ENCODE measurements around the gene SH3BGR.

The SH3BGR gene

DNA sequence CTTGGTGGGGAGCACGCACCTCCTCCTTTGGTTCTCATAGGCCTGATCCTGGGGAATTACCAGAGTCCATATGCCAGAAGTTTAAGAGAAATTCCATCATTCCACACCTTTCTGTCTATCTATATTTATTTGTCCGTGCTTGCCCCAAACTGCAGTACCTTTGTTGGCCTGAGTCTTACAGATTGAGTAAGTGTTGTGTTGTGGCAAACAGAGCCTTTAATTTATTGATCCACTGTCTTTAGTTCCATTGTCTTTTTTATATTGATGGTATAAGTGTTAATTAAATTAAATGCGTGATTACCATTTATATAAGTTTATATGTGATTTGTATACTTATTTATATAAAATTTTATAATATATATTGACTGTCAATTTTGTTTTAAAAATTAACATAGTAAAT lies 4.9 kb downstream of the SH3BGR start:
- DNase-seq (ENCODE audit: low read depth) = no peak

DNA sequence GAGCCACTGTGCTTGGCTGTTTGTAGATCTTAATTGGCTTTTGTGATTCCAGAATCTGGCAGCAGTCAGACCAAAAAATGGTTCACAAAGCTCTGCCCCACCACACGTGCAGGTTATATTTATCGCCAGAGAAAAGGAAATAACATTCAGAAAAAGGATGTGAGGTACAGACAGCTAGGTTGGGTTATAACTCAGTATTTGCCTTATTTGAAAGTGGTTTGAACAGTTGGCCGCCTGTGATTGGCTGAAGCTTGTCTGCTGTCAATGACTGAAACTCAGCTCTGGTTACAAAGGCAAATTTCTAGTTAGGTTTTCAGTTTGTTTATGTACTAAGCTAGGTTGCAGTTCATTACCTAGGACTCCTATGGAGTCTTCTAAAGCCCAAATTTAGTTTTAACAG lies 9.6 kb downstream of the SH3BGR start:
- DNase-seq (ENCODE audit: low read depth) = no peak

DNA sequence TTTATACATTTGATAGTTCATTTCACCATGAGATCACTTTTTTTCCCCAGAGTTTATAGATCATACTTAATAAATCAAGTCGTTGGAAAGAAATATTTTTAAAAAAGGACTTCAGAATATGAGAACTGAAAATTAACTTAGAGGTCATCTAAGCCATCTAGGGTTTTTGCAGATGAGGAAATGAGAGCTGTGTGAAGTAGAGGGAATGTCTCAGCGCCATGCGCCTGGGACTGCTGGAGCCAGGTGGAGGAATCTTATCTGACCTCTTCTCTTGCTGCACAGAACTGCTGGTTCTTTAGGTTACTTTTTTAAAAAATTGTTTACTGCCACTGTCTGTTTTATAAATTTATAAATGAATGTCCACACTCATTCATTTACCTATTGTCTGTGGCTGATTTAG lies 11.5 kb downstream of the SH3BGR start:
- no peak for DNase-seq (ENCODE audit: low read depth)

DNA sequence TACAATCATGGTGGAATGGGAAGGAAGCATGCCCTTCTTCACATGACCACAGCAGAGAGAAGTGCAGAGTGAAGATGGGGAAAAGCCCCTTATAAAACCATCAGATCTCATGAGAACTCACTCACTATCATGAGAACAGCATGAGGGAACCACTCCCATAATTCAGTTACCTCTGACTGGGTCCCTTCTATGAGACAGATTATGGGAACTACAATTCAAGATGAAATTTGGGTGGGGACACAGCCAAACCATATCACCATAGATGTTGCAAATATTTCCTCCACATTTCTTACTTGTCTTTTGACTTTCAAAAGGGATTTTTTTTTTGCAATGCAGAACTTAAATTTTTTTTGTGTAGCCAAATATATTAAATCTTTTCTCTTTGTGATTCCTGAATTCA lies 14.8 kb downstream of the SH3BGR start:
- DNase-seq (ENCODE audit: low read depth) = no peak

DNA sequence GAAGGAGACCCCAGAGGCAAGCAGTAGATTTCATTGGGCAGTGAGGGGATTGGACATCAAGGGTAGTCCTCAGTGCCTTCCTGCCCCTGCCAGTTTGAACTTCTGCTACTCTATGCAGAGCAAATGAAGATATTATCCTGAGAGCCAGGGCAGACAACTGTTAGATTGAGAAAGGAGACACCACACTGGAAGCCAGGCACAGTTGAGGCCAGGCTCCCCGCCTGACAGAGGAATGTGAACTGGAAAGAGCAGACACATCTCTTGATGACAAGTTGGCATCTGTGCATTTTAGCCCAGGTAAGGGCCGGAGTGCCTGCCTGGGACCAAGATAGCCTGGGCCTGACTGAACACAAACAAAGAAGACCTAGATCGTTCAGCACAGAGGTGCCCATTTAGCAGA lies 16.0 kb downstream of the SH3BGR start:
- no peak for DNase-seq (ENCODE audit: low read depth)

DNA sequence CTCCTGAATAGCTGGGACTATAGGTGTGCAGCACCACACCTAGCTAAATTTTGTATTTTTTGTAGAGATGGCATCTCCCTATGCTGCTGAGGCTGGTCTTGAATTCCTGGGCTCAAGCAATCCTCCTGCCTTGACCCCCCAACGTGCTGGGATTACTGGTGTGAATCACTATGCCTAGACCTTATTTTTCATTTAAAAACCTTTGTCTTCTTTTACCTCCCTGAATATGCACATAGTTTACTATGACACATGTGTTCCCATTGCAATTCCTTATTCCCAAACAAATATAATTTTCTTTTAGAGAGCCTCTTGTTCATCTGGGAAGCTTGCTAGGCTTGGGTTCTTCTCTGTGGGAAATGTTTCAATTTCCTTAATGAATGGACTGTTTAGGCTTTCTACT lies 16.8 kb downstream of the SH3BGR start:
- DNase-seq (ENCODE audit: low read depth) = no peak

DNA sequence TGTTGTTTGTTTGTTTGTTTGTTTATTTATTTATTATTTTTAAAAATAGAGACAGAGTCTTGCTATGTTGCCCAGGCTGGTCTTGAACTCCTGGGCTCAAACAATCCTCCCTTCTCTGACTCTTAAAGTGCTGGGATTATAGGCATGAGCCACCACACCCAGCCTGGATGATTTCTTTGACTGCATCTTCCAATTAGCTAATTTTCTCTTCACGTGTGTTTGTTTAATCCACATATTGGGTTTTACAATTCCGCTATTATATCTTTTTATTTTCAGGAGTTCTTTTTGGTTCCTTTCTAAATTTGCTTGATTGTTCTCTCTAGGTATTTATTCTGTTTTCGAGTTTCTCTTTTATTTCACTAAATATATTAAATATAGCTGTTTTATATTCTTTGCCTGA lies 19.8 kb downstream of the SH3BGR start:
- no peak for DNase-seq (ENCODE audit: low read depth)

DNA sequence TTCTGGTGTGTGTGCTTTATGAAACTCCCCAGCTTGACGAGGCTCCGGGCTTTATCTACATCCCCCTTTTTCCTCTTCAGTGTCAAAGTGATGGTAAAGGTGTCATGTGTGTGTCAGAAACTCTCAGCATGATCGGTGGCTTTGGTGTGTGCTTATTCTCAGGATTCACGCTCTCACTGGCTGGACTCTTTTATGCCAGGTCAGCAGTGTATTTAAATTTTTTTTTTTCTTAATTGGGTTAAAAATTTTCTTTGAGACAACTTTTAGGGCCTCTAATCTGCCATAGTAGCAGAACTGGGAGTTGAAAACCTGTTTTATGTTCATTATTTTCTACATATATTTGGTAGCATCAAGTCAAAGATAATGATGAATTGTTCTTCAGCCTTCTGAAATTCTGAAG lies 21.0 kb downstream of the SH3BGR start:
- DNase-seq (ENCODE audit: low read depth) = no peak

DNA sequence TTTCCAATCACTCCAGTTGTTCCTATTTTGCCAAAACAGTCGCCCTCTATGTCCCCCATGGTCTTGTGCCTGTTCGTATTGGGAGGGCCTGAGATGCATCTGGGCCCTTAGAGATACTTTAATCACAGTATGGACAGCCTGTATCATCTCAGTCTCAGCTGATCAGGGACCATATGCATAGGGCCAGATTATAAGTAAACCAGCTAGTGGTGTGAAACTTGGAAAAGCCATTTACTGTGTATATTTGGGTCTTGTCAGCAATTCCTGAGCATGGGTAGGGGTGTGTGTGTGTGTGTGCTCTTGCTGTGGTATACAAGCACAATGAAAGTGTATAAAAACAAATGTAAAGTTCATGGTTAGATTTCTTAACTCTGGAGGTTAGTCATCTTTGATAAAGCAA lies 22.8 kb downstream of the SH3BGR start:
- DNase-seq (ENCODE audit: low read depth) = no peak

DNA sequence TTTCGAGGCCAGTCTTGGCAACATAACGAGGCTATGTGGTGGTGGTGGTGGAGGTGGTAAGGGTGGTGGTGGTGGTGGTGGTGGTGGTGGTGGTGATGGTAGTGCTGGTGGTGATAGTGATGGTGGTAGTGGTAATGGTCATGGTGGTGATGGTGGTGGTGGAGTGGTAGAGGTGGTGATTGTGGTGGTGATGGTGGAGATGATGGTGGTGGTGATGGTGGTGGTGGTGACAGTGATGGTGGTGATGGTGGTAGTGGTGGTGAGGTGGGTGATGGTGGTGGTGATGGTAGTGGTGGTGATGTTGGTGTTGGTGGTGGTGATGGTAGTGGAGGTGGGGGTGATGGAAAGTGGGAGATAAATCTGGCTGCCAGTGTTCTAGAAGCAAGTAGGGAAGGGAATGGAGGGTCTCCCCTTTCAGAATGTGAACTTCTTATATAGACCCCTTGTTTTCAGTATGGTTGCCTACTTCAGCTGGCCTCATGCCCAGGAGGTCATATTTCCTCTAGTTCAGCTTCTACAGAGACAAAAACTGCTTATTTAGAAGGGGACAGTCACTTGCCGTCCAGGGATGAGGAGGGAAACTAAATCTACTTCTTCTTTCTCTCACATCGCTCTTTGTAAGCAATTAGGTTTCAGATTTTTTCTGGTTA lies 27.5 kb downstream of the SH3BGR start:
- no peak for DNase-seq (ENCODE audit: low read depth)

DNA sequence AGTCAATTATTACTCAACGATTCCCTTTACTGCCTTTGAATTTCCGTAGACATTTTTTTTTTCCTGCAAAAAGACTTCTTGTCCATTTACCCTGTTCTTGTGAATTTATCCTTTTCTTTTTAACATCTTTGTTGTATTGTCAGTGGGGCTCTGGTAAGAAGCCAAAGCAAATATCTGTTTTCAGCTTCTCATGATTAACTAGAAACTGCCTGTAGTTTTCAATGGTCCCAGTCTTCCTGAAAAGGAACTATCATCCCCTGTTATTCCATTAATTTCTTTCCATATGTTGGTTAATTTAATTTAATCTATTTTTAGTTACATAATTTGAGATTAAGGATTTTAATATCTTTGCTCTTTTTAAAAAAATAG lies 28.0 kb downstream of the SH3BGR start:
- DNase-seq (ENCODE audit: low read depth) = no peak

DNA sequence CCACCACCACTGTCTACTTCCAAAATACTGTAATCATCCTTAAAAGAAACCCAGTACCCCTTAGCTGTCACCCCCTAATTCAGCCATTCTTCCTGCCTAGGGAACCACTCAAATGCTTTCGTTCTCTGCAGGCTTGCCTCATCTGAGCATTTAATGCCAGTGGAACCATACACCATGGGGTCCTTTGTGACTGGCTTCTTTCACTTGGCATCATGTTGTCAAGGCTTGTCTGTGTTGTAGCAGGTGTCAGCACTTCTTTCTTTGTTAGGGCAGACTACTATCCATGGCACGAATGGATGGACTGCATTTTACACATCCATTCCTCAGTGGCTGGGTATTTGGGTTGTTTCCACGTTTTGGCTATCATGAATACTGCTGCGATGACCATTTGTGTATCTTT lies 28.5 kb downstream of the SH3BGR start:
- no peak for DNase-seq (ENCODE audit: low read depth)

DNA sequence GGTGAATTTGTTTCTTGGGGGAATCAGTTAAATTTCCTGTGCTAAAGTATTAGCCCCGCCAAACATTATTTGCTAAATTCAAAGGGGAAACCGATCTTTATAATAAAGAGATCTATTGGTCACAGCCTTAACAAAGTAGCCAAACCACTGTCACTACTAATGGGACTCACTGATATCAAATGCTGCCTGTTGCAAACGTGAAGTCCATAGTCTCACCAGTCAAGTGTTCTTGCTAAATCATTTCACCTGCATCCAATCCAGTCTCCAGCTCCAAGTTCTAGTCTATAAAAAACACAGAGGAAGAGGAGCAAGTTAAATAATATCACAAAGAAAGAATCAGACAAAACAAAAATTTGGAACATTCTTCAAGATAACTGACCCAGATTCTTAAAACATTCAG lies 30.1 kb downstream of the SH3BGR start:
- DNase-seq (ENCODE audit: low read depth) = no peak

DNA sequence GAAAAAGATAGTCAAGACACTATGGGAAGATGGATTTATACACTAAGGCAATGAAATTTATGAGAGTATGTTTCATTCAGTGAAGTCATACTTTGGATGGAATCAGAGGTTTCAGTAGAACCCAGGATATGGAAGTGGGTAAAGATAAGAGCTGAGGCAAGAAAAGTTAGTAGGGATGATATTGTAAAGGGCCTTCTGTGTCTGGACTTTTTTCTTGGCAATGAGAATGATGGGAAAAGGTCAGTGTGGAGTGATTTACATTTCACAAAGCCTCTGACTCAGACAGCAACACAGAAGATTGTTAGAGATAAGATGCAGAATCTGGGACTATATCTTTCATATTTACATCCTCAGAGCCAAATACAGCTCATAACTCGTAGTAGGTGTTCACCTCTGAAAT lies 32.1 kb downstream of the SH3BGR start:
- DNase-seq (ENCODE audit: low read depth) = no peak

DNA sequence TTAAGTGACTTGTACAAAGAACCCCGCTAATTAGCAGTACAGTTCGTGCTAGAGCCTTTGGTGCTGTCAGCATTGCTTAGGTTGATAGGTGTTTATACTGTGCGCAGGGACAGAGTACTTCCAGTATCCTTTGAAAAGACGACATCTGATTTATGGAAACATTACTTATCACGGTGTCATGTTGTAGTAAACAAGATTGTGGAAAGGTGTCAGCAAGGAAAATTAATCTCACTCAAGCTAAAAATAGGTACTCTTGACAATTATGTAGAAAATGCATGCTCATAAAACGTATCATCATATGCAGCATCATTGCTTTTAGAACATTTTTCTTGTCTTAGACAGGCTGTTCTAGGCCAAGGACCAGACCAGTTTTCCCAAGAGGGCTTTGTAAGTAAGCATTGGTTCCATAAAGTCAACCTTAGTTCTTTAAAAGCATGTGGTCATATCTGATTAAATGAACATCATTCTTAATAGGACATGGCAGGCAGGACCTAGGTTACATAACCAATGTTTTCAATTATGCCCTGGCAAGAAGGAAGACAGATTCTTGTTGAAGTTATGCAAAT lies 33.0 kb downstream of the SH3BGR start:
- no peak for DNase-seq (ENCODE audit: low read depth)

DNA sequence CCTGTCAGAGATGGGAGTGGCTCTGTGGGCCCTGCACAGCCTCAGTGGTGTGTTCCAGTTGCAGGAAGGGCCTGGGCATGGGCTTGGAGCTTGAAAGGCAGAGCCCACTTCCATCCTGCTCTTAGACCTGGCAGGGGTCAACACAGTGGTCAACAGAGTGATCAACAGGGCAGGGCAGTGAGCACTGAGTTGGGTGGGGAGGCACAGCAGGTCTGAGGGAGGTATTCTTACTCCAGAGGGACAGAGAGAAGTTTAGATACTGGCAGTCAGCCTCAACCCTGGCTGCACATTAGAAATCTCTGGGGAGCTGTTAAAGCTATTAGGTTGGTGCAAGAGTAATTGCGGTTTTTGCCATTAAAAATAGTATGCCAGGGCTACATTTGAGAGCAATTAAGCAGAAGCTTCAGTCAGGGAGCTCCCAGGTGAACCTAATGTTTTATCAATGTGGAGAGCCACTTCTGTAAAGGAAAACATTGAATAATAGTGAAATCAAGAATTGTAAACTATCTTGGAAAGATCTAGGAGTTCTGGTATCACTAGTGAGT lies 37.7 kb downstream of the SH3BGR start:
- no peak for DNase-seq (ENCODE audit: low read depth)

DNA sequence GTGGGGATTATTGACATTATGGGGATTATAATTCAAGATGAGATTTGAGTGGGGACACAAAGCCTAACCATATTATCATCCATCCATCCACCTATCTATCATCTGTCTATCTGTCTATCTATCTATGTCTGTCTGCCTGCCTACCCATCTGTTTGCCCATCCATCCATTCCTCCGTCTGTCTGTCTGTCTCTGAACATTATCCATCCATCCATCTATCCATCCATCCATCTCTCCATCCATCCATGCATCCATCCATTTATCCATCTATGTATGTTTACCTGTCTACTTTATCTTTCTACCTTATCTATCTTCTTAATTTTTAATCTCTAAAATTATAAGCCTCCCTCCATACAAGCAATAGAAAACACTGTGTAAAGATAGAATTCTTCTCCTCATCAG lies 47.4 kb downstream of the SH3BGR start:
- no peak for DNase-seq (ENCODE audit: low read depth)

DNA sequence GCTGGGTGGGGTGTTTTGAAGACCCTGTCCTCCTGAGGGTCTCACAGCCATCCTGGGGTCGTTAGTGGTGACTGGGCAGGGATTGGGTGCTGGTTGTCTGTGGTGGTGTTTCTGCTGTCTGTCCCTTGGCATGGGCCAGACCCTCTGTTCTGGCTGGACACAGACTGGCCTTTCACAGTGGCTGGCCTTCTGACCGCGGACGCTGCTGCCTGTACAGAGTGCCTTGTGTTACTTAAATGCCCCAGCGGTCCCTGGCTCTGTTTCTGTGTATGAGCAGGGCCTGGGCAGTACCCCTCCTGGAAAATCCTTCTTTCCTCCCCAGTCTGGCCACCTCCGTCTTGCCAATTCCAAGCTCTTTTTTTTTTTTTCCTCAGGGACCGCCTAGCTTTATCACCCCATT lies 50.9 kb downstream of the SH3BGR start:
- DNase-seq (ENCODE audit: low read depth) = no peak

DNA sequence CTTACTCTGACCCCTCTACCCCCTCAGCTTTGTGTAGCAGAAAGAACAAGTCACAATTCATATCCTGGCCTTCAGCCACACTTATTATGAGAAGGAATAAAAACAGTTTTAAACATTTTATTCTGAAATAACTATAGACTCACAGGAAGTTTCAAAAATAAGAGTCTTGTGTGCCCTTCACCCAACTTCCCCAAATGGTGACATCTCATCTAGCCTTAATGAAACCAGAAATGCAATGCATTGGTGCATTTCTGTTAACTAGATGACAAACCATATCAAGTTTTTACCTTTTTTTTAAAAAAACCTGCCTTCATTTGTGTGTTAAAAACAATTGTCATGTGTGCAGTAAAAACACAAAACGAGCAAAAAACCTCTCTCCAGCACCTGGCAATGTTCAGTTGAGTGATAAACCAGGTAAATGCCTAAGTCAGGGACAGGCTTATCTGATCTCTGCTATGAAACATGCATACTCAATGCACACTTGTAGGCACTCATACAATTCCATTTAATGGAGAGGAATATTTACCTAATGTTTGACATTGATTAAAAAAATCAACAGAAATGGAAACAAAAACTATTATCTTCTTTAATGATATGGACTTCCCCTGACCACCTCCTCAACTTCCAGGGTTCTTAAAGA lies 51.5 kb downstream of the SH3BGR start:
- DNase-seq (ENCODE audit: low read depth) = no peak

DNA sequence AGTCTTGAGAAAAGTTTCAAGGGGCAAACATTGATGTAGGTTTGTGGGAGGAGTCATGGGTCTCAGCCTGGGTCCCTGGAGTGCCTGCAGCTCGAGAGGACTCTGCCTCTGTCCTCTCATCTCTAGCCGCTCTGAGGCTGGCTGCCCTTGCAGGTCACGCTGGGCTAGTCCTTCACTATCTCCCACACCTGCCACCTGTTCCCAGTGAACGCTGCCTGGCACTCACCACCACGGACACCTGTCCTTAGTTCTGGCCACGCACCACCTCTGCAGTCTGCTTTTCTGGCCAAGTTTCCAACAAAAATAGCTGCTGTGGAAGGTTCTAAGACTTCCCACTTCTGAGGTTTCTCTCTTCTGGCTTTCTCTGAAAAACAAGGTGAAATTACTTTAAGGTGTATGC lies 52.5 kb downstream of the SH3BGR start:
- DNase-seq (ENCODE audit: low read depth) = no peak

DNA sequence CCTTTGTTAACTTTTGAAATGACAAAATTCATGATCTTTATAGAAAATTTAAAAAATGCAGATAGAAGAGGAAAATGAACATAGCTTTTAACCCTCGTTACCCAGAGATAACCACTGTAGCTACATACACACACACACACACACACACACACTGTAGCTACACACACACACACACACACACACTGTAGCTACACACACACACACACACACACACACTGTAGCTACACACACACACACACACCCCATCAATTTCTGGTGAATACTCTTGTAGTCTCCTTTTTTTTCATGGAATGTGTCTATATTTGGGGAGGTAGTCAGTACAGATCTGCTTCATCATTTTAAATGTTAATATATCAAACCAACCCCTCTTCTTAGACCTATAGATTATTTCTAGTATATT lies 58.5 kb downstream of the SH3BGR start:
- no peak for DNase-seq (ENCODE audit: low read depth)

DNA sequence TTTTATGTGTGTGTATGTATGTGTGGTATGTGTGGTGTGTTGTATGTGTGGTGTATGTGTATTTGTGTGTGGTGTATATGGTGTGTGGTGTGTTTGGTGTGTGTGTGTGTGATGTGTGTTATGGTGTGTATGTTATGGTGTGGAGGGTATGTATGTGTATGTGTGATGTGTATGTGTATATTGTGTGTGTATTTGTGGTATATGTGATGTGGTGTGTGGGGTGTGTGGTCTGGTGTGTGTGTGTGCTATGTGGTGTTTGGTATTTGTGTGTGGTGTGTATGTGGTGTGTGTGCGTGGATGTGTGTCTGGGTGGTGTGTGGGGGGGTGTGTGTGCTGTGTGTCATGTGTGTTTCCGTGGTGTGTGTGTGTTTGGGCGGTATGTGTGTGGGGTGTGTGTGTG lies 59.3 kb downstream of the SH3BGR start:
- DNase-seq (ENCODE audit: low read depth) = no peak

DNA sequence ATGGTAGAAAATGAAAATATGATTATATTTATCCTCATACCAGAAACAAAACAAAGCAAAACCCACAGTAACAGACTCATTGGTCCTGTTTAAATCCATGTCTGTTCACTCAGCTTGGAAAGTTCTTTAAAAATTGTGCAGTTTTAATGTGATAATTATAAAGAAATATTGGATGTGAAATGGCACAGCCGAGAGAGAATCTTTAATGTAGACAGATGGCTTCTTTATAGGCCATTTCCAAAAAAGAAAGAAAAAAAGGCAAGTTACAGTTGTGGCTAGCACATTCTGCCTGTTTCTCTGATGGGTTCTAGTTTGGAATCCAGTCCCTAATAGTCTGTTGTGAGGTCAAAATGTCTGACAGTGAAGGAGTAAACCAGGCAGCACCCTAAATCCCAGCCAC lies 62.0 kb downstream of the SH3BGR start:
- DNase-seq (ENCODE audit: low read depth) = no peak
